T-helper 1 cell treated with Interleukin-12 subunit alpha and Interleukin-12 subunit beta and Interleukin-4 antibody, amounts not matched to agents 30 μg/mL and 1 μg/mL, for 36 hours (primary cell): ENCODE measurements around the gene C22orf15.

Experiments used
- H3K27ac Mint-ChIP-seq: one replicate; pipeline ENCODE4 v1.8.0; 2021; ENCODE audit warnings: mild to moderate bottlenecking, mixed read lengths
- H3K27me3 Mint-ChIP-seq: one replicate; pipeline ENCODE4 v1.8.0; 2021; ENCODE audit warnings: low read depth, mixed read lengths
- H3K36me3 Mint-ChIP-seq: one replicate; pipeline ENCODE4 v1.8.0; 2021; ENCODE audit warnings: low read depth, mixed read lengths
- H3K4me1 Mint-ChIP-seq: one replicate; pipeline ENCODE4 v1.8.0; 2021; ENCODE audit warnings: low read depth, mixed read lengths
- H3K4me3 Mint-ChIP-seq: one replicate; pipeline ENCODE4 v1.8.0; 2021; ENCODE audit warnings: mild to moderate bottlenecking, moderate library complexity, mixed read lengths
- H3K9me3 Mint-ChIP-seq: one replicate; pipeline ENCODE4 v1.8.0; 2021; ENCODE audit warnings: mixed read lengths

The C22orf15 gene

GRCh38 chr22:23774114-23774921 is 11.5 kb downstream of the C22orf15 start:
- Mint-ChIP-seq H3K36me3 (no peaks in the 10 kb centered on the region), H3K9me3 (no peaks in the 10 kb centered on the region), H3K4me1 (peaks cover 10% of the 10 kb centered on the region), H3K27ac (no peak overlapping the region), H3K27me3 (peaks cover 19% of the 10 kb centered on the region), H3K4me3 (no peak overlapping the region)

DNA sequence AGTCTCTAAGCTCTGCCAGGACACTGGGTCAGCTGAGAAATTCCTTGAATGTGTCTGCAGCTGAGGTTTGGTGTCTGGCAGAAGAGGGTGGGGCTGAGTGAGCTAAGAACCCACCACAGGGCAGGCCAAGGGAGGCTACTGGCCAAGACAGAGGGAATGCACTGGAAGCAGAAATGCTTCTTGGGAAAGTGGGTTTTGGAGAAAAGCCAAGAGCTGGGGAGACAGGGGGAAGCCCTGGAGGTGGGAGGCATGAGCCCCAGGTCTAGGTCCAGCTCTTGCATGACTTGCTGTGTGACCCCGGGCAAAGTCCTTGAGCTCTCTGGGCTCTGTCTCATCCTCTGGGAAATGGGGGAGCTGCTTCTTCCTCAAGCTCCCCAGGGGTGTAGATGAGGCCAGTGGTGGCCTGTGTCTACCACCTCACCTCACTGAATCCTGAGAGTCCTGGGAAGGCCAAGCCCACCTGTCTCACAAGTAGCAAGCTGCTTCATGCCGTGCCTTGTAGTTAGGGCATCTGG is 12.2 kb downstream of the C22orf15 start:
- H3K9me3 Mint-ChIP-seq: no peaks in the 10 kb centered on the region

GRCh38 chr22:23775779-23776375 is 13.1 kb downstream of the C22orf15 start:
- Mint-ChIP-seq H3K27ac (no peak overlapping the region), H3K9me3 (no peaks in the 10 kb centered on the region), H3K4me3 (no peak overlapping the region), H3K27me3 (peaks cover 19% of the 10 kb centered on the region), H3K4me1 (peaks cover 10% of the 10 kb centered on the region), H3K36me3 (no peaks in the 10 kb centered on the region)

More for the DNA sequence above, 12.2 kb downstream of the C22orf15 start:
- Mint-ChIP-seq H3K4me1 (peaks cover 10% of the 10 kb centered on the region), H3K27me3 (peaks cover 19% of the 10 kb centered on the region), H3K4me3 (no peak overlapping the region), H3K36me3 (no peaks in the 10 kb centered on the region), H3K27ac (no peak overlapping the region)

GRCh38 chr22:23777776-23778576 is 15.2 kb downstream of the C22orf15 start:
- no peaks in the 10 kb centered on the region for H3K9me3 Mint-ChIP-seq

DNA sequence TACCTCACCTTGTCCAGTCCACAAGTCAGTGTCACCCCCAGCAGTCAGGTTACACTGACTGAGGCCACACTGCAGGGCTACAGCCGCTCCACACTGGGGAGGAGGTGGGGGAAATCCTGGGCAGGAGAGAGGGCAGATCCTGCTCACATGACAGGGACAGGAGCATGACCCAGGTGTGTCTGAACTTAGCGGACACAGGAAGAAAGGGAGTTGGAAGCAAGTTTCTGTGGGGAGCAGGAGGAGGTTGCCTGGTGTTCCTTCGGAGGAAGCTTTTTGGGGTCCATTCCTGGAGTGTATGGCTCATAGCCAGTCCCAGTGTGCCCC is 15.7 kb downstream of the C22orf15 start:
- peaks cover 1% of the 10 kb centered on the region for H3K4me1 Mint-ChIP-seq
- no peak overlapping the region for H3K4me3 Mint-ChIP-seq
- H3K27me3 Mint-ChIP-seq: peaks cover 13% of the 10 kb centered on the region
- no peak overlapping the region for H3K27ac Mint-ChIP-seq
- no peaks in the 10 kb centered on the region for H3K36me3 Mint-ChIP-seq
- H3K9me3 Mint-ChIP-seq: no peaks in the 10 kb centered on the region

More at GRCh38 chr22:23777776-23778576, 15.2 kb downstream of the C22orf15 start:
- Mint-ChIP-seq H3K4me1 (peaks cover 5% of the 10 kb centered on the region), H3K27me3 (peaks cover 18% of the 10 kb centered on the region), H3K36me3 (no peaks in the 10 kb centered on the region), H3K27ac (no peak overlapping the region), H3K4me3 (no peak overlapping the region)

DNA sequence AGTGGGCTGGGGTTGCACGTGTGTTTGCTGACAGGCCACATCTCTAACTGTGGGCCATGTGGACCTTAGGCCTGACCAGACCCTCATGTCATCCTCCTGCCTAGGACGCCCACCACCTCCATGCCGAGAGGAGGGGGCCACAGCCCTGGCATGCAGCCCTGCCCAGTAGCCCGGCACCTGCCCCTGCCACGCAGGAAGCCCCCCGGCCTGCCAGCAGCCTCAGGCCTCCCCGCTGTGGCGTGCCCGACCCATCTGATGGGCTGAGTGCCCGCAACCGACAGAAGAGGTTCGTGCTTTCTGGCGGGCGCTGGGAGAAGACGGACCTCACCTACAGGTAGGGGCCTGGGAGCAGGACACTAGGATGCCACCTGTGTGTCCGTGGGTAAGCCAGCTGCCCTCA is 16.3 kb downstream of the C22orf15 start:
- Mint-ChIP-seq H3K36me3 (no peaks in the 10 kb centered on the region), H3K9me3 (no peaks in the 10 kb centered on the region), H3K4me1 (peaks cover 1% of the 10 kb centered on the region), H3K27ac (no peak overlapping the region), H3K27me3 (peaks cover 11% of the 10 kb centered on the region), H3K4me3 (no peak overlapping the region)

- Mint-ChIP-seq H3K36me3 (no peaks in the 10 kb centered on the region), H3K27ac (no peak overlapping the region), H3K4me1 (peaks cover 6% of the 10 kb centered on the region), H3K4me3 (no peak overlapping the region), H3K27me3 (peaks cover 5% of the 10 kb centered on the region), H3K9me3 (no peaks in the 10 kb centered on the region)
Observed at GRCh38 chr22:23779731-23780130, 16.9 kb downstream of the C22orf15 start.

DNA sequence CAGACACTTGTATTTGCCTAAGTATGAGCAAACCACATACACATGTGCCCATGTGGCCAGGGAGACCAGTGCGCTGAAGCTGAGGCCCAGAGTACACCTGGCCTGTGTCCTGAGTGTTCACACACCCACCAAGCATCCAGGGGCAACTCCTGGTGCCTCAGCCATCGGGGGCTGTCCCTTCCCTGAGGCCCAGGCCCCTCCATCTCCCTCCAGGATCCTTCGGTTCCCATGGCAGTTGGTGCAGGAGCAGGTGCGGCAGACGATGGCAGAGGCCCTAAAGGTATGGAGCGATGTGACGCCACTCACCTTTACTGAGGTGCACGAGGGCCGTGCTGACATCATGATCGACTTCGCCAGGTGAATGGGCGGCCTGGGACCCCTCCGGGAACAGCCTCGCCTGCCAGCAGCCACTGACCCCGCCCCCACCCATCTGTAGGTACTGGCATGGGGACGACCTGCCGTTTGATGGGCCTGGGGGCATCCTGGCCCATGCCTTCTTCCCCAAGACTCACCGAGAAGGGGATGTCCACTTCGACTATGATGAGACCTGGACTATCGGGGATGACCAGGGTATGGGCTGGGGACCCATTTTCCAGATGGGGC is 17.5 kb downstream of the C22orf15 start:
- Mint-ChIP-seq H3K36me3 (no peaks in the 10 kb centered on the region), H3K9me3 (no peaks in the 10 kb centered on the region), H3K27ac (no peak overlapping the region), H3K4me3 (no peak overlapping the region), H3K27me3 (peaks cover under 1% of the 10 kb centered on the region), H3K4me1 (peaks cover 6% of the 10 kb centered on the region)

DNA sequence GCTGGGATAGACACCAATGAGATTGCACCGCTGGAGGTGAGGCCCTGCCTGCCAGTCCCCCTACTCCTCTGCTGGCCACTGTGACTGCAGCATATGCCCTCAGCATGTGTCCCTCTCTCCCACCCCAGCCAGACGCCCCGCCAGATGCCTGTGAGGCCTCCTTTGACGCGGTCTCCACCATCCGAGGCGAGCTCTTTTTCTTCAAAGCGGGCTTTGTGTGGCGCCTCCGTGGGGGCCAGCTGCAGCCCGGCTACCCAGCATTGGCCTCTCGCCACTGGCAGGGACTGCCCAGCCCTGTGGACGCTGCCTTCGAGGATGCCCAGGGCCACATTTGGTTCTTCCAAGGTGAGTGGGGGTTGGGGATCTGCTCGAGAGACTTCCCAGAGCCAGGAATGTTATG is 18.3 kb downstream of the C22orf15 start:
- H3K27ac Mint-ChIP-seq: no peak overlapping the region
- H3K9me3 Mint-ChIP-seq: no peaks in the 10 kb centered on the region
- peaks cover 6% of the 10 kb centered on the region for H3K4me1 Mint-ChIP-seq
- H3K36me3 Mint-ChIP-seq: no peaks in the 10 kb centered on the region
- no peaks in the 10 kb centered on the region for H3K27me3 Mint-ChIP-seq
- no peak overlapping the region for H3K4me3 Mint-ChIP-seq

- H3K27me3 Mint-ChIP-seq: no peaks in the 10 kb centered on the region
- H3K9me3 Mint-ChIP-seq: no peaks in the 10 kb centered on the region
- peaks cover 12% of the 10 kb centered on the region for H3K4me1 Mint-ChIP-seq
- no peak overlapping the region for H3K27ac Mint-ChIP-seq
- no peaks in the 10 kb centered on the region for H3K36me3 Mint-ChIP-seq
- H3K4me3 Mint-ChIP-seq: no peak overlapping the region
Observed at GRCh38 chr22:23781511-23782183, 18.9 kb downstream of the C22orf15 start.

DNA sequence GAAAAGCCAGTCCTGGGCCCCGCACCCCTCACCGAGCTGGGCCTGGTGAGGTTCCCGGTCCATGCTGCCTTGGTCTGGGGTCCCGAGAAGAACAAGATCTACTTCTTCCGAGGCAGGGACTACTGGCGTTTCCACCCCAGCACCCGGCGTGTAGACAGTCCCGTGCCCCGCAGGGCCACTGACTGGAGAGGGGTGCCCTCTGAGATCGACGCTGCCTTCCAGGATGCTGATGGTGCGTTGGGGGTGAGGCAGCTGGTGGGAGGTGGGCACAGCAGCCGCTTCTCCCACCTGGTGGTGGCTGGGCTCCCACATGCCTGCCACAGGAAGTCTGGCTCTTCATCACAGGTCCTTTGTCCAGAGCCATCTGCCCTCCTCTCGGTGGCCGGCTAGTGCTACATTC is 19.5 kb downstream of the C22orf15 start:
- no peaks in the 10 kb centered on the region for H3K9me3 Mint-ChIP-seq
- H3K4me3 Mint-ChIP-seq: no peak overlapping the region
- H3K27ac Mint-ChIP-seq: no peak overlapping the region
- peaks cover 12% of the 10 kb centered on the region for H3K4me1 Mint-ChIP-seq
- H3K36me3 Mint-ChIP-seq: no peaks in the 10 kb centered on the region
- H3K27me3 Mint-ChIP-seq: no peaks in the 10 kb centered on the region

DNA sequence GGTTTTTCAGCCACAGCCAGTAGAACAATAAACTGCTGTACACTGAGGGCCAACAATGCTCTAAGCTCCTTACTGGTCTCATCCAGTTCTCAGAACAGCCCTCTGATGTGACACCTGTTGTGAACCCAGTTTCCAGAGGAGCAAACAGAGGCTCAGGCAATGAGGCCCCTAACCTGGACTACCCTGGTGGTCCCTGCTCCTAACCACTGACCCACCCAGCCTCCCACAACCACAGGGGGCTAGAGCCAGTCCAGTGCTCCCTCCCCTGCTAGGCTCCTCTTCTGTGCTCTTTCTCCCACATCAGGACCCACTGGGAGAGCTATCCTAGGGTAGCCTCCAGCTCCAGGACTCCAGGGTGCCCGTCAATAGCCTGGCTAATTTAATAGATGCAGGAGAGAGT is 19.9 kb downstream of the C22orf15 start:
- Mint-ChIP-seq H3K4me3 (no peak overlapping the region), H3K27ac (no peak overlapping the region), H3K9me3 (no peaks in the 10 kb centered on the region), H3K4me1 (peaks cover 15% of the 10 kb centered on the region), H3K36me3 (no peaks in the 10 kb centered on the region), H3K27me3 (no peaks in the 10 kb centered on the region)

GRCh38 chr22:23783265-23784150 is 20.7 kb downstream of the C22orf15 start:
- Mint-ChIP-seq H3K27ac (no peak overlapping the region), H3K4me3 (no peak overlapping the region), H3K36me3 (no peaks in the 10 kb centered on the region)

More at GRCh38 chr22:23783265-23784150, 20.7 kb downstream of the C22orf15 start:
- no peaks in the 10 kb centered on the region for H3K27me3 Mint-ChIP-seq
- H3K9me3 Mint-ChIP-seq: no peaks in the 10 kb centered on the region
- H3K4me1 Mint-ChIP-seq: peaks cover 19% of the 10 kb centered on the region
